Fibroblast of the aortic adventitia (primary cell): ENCODE measurements around the gene NOP16. TPM values are rescaled to one million over a fixed set of nuclear protein-coding genes. Genes with fewer than 3 reads are reported as not detected.
A peak's percentile ranks its signal among the peaks of the same experiment; 100 is the strongest.

Experiments used
- DNase-seq: peaks from one replicate; pipeline ENCODE4 v3.0.0-alpha.2; 2010; ENCODE audit warnings: low read depth
- H3K4me3 ChIP-seq: 2 replicates; pipeline ENCODE4 v1.5.1; 2011; ENCODE audit warnings: low read depth, mild to moderate bottlenecking, control low read depth, low read length, moderate library complexity
- total RNA-seq: library from RNA; depleted of rRNA; stranded (reverse); fragments of >200 nt; gene quantifications from 2 replicates; pipeline ENCODE4 v1.2.3, GENCODE V29; 2012; ENCODE audit warnings: low replicate concordance
- TF ChIP-seq, protein P1 (sequence below): IDR thresholded peaks from 2 replicates; pipeline ENCODE4 v1.5.1; 2011; ENCODE audit warnings: mild to moderate bottlenecking, low read length, control low read depth, inconsistent platforms; ENCODE audit not compliant: insufficient read depth

NOP16 gene
- total RNA-seq, 1 donor = 17.0 TPM

DNA sequence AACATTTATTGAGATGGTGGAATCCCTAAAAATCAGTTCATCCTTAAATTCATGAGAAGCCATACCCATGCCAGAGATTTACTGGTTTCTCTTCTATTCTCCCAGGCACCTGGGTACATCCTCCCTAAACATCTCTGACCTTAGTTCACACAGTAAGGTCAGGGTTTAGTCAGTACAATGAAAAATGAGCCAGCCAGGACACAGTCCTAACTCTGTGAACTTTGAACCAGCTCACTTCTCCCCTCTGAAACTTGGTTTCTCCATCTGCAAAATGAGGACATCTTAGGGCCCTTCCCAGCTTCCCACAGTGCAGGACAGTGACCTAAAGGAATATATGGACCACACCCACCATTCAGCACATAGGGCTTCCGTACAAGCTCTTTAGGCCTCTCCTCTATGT lies 1.9 kb downstream of the NOP16 start:
- TF ChIP-seq, protein P1, sequence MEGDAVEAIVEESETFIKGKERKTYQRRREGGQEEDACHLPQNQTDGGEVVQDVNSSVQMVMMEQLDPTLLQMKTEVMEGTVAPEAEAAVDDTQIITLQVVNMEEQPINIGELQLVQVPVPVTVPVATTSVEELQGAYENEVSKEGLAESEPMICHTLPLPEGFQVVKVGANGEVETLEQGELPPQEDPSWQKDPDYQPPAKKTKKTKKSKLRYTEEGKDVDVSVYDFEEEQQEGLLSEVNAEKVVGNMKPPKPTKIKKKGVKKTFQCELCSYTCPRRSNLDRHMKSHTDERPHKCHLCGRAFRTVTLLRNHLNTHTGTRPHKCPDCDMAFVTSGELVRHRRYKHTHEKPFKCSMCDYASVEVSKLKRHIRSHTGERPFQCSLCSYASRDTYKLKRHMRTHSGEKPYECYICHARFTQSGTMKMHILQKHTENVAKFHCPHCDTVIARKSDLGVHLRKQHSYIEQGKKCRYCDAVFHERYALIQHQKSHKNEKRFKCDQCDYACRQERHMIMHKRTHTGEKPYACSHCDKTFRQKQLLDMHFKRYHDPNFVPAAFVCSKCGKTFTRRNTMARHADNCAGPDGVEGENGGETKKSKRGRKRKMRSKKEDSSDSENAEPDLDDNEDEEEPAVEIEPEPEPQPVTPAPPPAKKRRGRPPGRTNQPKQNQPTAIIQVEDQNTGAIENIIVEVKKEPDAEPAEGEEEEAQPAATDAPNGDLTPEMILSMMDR = no peak
- no peak for DNase-seq

DNA sequence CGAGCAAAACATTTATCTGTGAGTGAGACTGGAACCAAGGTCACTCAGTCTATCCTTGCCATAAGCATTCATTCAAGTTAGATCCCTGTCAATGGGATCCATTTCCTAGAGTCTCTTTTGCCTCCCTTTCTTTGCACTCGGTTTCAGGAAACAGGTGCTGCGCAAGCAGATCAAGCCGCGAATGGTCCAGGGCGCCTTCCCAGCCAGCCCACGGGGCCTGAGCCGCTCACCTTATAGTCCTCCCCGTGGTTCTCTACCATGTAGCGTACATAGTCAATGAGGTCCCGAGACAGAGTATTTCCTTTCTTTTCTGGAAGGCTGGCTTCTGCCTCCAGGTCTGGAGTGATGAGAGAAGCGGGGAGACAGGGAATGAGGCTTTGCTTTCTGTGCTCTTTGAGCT lies 3.4 kb downstream of the NOP16 start:
- TF ChIP-seq, protein P1 = no peak
- no peak for DNase-seq
- H3K4me3 ChIP-seq = no peak overlapping the region

More for the DNA sequence above, 1.9 kb downstream of the NOP16 start:
- H3K4me3 ChIP-seq = peak overlapping the region; percentile 13

DNA sequence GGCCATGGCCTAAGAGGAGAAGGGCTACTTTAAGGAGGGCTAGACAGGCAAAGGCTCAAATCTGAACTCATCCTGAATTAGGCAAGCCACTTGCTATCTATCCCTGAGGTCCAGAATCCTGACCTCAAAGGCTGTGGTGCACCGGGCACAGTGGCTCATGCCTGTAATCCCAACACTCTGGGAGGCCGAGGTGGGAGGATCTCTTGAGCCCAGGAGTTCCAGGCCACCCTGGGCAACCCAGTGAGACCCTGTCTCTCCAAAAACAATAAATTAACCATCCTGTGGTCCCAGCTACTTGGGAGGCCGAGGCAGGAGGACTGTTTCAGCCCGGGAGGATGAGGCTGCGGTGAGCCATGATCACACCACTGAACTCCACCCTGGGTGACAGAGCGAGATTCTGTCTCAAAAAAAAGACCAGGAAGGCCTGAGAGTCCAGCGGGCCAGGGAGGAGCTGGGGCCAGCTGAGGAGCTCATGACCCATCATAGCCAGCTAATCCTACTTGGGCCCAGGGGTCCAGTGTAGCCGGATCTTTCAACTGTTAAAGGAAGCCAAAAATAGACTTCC lies 4.0 kb downstream of the NOP16 start:
- TF ChIP-seq, protein P1 = no peak
- no peak for DNase-seq
- no peak overlapping the region for H3K4me3 ChIP-seq

DNA sequence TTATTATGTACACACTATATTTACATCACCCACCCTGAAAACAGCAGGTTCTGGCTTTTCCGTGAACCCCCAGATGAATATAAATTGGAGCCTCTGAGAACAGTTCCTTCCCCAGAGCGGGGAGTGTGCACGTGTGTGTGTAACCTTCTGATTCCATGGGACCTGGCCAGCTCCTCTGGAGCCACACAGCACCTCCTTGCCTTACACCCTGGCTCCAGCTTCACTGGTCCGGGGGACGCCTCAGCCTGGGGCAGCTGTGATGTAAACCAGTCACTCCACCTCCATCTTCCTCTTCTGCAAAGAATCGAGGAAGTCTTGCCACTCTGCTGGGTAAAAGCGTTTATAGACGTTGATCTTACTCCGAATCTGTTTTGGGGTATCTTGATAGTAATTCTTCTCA lies 4.4 kb downstream of the NOP16 start:
- no peak overlapping the region for H3K4me3 ChIP-seq
- no peak for DNase-seq
- TF ChIP-seq, protein P1 = no peak

DNA sequence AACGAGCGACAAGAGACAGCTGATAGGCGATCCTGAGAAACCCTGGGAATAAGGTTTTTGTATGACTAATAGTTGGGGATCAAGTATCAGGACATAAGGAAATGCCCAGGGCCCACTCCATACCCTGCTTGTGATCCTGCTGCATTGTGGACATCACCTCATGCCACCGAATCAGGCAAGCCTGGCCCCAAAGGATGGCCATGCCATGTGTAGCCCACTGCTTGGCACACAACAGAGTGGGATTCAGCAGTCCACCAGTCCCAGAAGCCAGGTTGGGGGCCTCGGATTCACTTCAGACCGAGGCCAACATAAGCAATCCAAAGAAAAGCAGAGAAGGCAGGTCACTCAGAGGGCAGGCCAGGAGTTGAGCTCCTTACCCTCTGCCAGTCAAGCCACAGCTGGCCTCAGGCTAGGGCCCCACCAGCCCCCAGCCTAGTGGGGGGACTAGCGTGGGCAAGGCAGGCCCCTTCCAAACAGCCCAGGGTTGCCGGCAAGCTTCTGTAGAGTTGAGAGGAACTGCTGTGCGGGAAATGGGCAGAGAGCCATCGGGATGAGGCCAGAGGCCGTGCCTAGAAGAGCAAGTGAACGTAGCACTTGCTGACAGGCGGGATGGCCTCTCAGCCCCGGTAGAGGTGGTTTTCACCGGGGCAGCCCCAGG lies 5.0 kb downstream of the NOP16 start:
- DNase-seq = no peak
- no peak overlapping the region for H3K4me3 ChIP-seq
- TF ChIP-seq, protein P1 = no peak

DNA sequence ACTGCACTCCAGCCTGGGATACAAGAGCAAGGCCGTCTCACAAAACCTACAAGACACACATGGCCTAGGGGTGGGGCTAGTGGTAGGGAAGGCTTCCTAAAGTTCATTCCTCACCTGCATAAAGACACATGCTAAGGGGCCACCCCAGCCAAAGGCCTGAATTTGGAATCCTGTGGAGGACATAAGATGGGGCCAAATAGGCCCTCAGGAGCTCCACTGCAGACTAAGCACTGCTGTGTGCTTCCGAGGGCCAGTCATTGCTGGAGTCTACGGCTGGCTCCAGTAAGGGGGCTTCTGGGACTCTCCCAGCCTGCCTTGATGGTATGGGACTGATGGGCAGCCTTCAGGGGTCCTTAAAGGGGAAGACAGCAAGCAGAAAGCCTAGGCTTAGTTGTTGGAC lies 5.7 kb downstream of the NOP16 start:
- TF ChIP-seq, protein P1 = no peak
- no peak overlapping the region for H3K4me3 ChIP-seq
- DNase-seq = no peak
